GM21619 (cell line): ENCODE measurements around the gene CNOT3.

Source experiments
- ATAC-seq: cut with Tn5 transposase; IDR thresholded peaks from one replicate; pipeline ENCODE4 v1.9.1; 2021; ENCODE audit not compliant: unreplicated experiment

The CNOT3 gene

DNA sequence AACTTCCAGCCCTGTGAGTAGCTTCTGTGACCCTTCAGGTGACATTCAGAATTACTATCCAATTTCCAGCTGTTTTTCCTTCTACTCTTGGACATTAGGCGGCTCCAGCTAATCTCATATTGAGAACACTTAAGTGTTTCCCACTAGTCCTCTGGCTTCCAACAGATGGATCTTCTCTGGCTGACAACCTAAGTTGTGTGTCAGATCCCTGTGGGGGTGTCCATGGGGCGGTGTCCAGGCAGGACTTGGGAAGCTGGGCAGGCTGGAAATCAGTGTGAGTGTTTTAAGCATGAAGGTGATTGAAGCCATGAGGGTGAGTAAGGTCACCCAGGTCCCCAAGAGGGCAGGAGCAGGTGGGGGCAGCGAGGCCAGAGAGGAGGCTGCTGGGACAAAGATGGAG is 10.1 kb downstream of the CNOT3 start:
- no peak for ATAC-seq

DNA sequence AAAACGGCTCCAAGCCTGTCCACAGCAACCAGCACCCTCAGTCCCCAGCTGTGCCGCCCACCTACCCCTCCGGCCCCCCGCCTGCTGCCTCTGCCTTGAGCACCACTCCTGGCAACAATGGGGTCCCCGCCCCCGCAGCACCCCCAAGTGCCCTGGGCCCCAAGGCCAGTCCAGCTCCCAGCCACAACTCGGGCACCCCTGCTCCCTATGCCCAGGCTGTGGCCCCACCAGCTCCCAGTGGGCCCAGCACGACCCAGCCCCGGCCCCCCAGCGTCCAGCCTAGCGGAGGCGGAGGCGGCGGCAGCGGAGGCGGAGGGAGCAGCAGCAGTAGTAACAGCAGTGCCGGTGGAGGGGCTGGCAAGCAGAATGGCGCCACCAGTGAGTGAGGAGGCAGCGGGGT is 10.6 kb downstream of the CNOT3 start:
- ATAC-seq, result no peak

DNA sequence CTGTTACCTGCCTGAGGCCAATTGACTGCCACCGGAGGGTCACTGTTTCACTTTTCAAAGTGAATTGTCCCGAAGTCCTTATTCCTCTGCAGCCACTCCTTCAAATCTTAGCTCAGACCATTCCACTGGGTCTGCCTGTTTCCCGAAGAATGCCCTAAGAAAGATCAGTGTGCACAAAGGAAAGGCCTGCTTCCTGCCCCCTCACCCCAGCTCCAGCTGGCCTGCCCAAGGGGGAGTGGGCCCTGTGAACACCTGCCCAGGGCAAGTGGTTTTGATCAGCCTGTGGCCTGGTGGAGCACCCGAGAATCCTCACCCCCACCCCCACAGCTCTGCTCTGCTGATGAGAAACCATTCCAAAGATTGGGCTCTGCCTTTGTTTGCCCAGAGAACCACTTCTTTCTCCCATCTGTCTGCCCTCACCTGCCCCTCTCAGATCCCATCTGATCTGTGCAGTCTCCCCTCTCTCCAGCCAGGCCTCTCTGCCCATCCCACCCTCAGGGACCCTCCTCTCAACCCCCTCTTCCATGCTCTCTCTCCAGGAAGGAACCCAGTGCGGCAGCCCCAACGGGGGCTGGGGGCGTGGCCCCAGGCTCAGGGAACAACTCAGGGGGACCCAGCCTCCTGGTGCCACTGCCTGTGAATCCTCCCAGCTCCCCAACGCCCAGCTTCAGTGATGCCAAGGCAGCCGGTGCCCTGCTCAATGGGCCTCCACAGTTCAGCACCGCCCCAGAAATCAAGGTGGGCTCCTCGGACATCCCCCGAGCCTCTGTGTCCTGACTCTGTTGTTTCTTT is 11.7 kb downstream of the CNOT3 start:
- ATAC-seq, result no peak

- no peak for ATAC-seq
Observed at GRCh38 chr19:54151362-54152035, 13.9 kb downstream of the CNOT3 start.

DNA sequence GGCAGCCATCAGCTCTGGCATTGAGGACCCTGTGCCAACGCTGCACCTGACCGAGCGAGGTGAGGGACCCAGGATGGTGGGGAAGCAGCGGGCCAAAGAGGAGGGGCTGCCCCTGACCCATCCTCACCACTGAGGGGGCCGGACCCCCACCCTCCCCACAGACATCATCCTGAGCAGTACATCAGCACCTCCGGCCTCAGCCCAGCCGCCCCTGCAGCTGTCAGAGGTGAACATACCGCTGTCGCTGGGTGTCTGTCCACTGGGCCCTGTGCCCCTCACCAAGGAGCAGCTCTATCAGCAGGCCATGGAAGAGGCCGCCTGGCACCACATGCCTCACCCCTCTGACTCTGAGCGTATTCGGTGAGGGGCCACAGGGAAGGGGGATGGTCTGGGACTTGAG is 14.7 kb downstream of the CNOT3 start:
- ATAC-seq, result no peak

GRCh38 chr19:54152878-54153524 is 15.4 kb downstream of the CNOT3 start:
- no peak for ATAC-seq

- ATAC-seq, result no peak
Observed at GRCh38 chr19:54153731-54154326, 16.3 kb downstream of the CNOT3 start.

- no peak for ATAC-seq
Observed at GRCh38 chr19:54154603-54155345, 17.2 kb downstream of the CNOT3 start.

DNA sequence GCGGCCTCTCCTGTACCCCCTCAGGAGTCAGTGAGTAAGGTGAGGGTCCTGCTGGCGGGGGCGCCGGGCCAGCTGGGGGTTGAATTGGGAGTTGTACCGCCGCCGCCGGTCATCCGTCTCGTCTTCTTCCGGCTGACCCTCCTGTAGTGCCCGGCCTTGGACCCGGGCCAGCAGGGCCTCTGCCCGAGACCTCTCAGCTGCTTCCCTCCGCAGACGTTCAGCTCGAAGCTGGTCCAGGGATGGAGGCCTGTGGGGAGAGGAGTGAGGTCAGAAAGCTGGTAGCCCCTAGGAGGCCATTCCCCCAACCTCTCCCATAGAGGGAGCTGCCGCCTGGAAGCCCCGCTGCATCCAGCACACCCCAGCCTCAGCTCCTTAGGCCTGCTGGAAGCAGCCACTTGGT is 18.1 kb downstream of the CNOT3 start:
- no peak for ATAC-seq

DNA sequence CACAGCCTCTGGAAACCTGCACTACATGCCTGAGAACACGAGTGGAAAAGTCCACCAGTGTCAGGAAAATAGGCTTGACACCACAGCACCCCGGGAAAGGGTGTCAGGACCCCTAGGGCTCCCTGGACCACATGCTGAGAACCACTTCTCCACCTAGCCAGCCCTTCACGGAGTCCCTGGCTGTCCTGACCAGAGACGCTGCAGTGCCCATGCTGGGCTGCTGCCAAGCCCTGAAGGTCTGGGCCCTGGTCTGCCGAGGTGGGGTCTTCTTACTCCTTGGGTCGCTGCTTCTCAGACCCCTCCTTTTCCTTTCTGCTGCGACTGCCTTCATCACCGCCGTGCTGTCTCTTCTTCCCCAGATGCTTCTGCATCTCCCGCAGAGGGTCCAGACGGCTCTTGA is 18.9 kb downstream of the CNOT3 start:
- ATAC-seq, result no peak

GRCh38 chr19:54156953-54157352 is 19.4 kb downstream of the CNOT3 start:
- ATAC-seq, result no peak

GRCh38 chr19:54158812-54159351 is 21.3 kb downstream of the CNOT3 start:
- ATAC-seq, result no peak

GRCh38 chr19:54159352-54160181 is 22.0 kb downstream of the CNOT3 start, which contains the start of gene LENG1:
Gene LENG1, minus strand, starts transcription at chr19:54159721. Its CDS starts 26 bp downstream, at chr19:54159695.
- peak; percentile 85 for ATAC-seq

DNA sequence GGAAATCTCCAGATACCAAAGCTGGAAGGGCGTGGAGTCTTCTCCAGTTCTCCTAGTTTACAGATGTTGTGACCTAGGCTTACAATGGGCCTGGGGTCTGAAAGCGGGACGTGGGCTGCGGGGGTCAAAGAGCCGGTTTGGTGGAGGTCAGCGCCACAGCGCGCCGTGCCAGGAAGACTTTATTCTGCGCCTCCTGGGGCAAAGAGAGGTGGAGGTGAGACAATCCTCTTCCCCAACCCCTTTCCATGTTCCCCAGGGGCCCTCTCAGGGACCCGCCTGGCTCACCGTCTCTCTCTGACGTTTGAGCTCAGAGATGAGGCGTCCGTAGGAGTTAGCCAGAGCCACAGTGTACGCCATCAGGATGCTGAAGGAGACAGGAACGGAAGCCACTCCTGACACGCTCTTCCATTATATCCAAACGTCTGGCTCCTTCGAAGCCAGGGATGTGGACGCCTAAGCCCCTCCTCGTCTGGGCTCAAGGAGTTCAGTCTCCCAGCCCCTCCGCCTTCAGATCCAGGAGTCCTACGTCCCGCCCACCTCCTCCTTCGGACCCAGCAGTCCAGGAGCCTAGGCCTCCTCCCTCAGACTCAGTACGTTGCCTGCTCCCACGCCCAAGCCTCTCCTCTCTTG is 22.7 kb downstream of the CNOT3 start:
- no peak for ATAC-seq

DNA sequence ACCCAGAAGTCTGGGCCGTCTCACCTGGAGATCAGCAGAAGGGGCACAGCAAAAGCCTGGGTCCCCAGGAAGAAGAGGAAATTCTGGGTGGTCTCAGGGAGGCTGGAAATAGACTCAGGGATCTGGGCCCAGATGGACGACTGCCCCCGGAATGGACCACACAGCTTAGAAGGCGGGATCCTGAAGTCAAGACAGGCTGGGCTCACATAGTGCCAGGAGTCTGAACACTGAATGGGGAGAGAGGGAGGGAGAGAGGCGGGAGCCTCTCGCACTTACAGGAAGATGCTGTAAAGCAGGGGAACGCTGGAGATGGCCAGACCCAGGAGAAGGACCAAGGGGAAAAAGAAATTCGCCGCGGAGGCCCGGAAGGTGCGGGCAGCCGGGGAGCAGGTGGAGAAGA is 23.3 kb downstream of the CNOT3 start:
- no peak for ATAC-seq

DNA sequence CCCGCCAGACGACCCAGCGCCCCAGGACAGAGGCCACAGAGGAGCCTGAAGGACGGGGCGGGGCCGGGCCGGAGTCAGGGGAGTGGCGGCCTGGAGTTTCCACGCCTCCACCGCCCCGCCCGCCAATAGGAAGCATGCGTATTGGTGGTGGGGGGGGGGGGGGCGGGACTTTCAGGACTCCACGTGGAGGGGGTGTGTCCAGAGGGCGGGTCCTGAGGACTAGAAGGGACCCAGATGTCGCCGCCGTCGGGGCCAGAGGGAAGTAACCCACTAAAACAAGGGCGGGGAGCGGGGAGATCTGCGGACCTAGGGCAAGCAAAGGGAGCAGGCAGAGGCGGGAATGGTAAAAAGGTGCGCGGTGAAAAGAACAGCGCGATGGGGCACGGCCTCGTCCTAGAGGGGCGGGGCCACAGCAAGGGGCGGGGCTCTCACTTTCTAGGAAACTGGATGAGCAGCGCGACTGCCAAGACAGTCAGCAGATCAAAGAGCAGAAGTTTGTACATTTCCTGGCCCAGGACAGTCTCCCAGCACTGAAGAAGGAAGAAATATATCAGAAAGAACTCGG is 24.8 kb downstream of the CNOT3 start:
- ATAC-seq, result no peak

GRCh38 chr19:54162884-54163283 is 25.3 kb downstream of the CNOT3 start:
- no peak for ATAC-seq

DNA sequence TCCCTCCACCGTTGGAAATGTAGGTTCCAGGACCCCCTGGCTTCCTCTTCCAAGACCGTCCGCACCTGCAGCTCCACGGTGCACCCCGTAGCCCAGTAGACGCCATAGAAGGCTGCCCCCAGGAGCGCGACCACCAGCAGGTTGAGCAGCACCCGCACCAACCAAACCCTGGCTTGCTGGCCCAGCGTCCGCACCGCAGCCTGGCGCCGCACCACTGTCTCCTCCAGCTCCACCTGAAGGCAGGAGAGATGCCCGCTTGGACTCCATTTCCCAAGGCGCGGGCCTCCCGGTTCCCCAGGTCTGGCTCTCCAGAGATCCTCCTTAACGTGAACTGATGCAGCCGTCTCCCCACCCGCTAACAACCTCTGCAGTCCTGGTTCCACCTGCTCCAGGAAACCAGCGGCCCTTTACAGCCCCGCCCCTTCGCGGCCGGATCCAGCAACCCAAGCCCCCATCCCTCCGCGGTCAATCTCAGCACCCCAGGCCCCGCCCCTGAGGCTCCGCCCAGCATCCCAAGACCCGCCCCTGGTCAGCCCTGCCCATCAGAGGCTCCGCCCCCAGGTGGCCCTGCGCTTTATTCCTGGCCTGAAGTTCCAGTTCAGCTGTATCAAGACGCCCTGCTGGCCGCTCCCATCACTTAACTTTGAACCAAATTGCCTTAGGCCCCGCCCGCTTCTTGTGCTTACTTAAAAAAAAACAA is 27.0 kb downstream of the CNOT3 start:
- ATAC-seq, result no peak
